Naive thymus-derived CD4-positive, alpha-beta T cell (primary cell): ENCODE measurements around the gene SMC2. TPM values are rescaled to one million over a fixed set of nuclear protein-coding genes. Genes with fewer than 3 reads are reported as not detected.

Source experiments
- ATAC-seq: fragments of 150-1000 bp; cut with Tn5 transposase; 2 replicates; pipeline ENCODE4 v1.10.0; 2021; ENCODE audit warnings: mild to moderate bottlenecking, moderate library complexity
- CTCF ChIA-PET: fragments of 350-600 bp; sonication (Branson Sonifier 250); formaldehyde crosslinking; loops from one replicate; lab custom pipeline; 2021; ENCODE audit warnings: antibody characterized with exemption; lab: Charles Lee
- POLR2A ChIA-PET: fragments of 350-600 bp; sonication (Branson Sonifier 250); formaldehyde crosslinking; loops from one replicate; lab custom pipeline; 2021; ENCODE audit warnings: antibody characterized with exemption, inconsistent platforms; lab: Charles Lee
- DNase-seq, 9 donors: peaks; one replicate each; pipeline versions ENCODE4 v3.0.0 to v3.0.0-alpha.2; 2020 to 2022; ENCODE audit warnings: mixed read lengths in 1 of 9
- H3K27ac ChIP-seq: one replicate; pipeline ENCODE4 v1.7.0; 2013; ENCODE audit warnings: mild to moderate bottlenecking, low read depth, low read length, moderate library complexity
- H3K27me3 ChIP-seq, 2 donors: one replicate each; pipeline ENCODE4 v1.7.0; 2013; ENCODE audit warnings: low read length in 2 of 2, mild to moderate bottlenecking in 2 of 2, moderate library complexity in 2 of 2; ENCODE audit not compliant: control insufficient read depth in 2 of 2, insufficient read depth in 2 of 2
- H3K36me3 ChIP-seq, 3 experiments: 1 replicate in 2 of 3; 2 replicates in 1 of 3; pipeline ENCODE4 v1.7.0; 2013; ENCODE audit warnings: low read length in 3 of 3, mild to moderate bottlenecking in 3 of 3, moderate library complexity in 1 of 3; ENCODE audit not compliant: insufficient read depth in 3 of 3, control insufficient read depth in 2 of 3
- H3K4me1 ChIP-seq, 2 donors: one replicate each; pipeline ENCODE4 v1.7.0; 2013; ENCODE audit warnings: low read length in 2 of 2, mild to moderate bottlenecking in 2 of 2, moderate library complexity in 1 of 2; ENCODE audit not compliant: control insufficient read depth in 2 of 2, insufficient read depth in 2 of 2
- H3K4me3 ChIP-seq: 2 replicates; pipeline ENCODE4 v1.7.0; 2013; ENCODE audit warnings: mild to moderate bottlenecking, low read length
- H3K9me3 ChIP-seq, 3 experiments: 1 replicate in 2 of 3; 2 replicates in 1 of 3; pipeline ENCODE4 v1.7.0; 2013; ENCODE audit warnings: low read length in 3 of 3; ENCODE audit not compliant: control insufficient read depth in 2 of 3
- H3K27ac Mint-ChIP-seq, 9 donors: one replicate each; pipeline ENCODE4 v1.8.0; 2020 to 2022; ENCODE audit warnings: mixed read lengths in 9 of 9, mild to moderate bottlenecking in 8 of 9, moderate library complexity in 5 of 9, inconsistent platforms in 2 of 9
- H3K27me3 Mint-ChIP-seq, 5 donors: one replicate each; pipeline ENCODE4 v1.8.0; 2021 to 2022; ENCODE audit warnings: mixed read lengths in 5 of 5, mild to moderate bottlenecking in 1 of 5
- H3K36me3 Mint-ChIP-seq, 5 donors: one replicate each; pipeline ENCODE4 v1.8.0; 2020 to 2022; ENCODE audit warnings: mixed read lengths in 5 of 5, mild to moderate bottlenecking in 3 of 5, inconsistent platforms in 1 of 5
- H3K4me1 Mint-ChIP-seq, 7 donors: one replicate each; pipeline ENCODE4 v1.8.0; 2020 to 2022; ENCODE audit warnings: mixed read lengths in 7 of 7, mild to moderate bottlenecking in 3 of 7, inconsistent platforms in 1 of 7
- H3K4me3 Mint-ChIP-seq, 10 donors: one replicate each; pipeline ENCODE4 v1.8.0; 2020 to 2022; ENCODE audit warnings: mild to moderate bottlenecking in 10 of 10, mixed read lengths in 10 of 10, moderate library complexity in 6 of 10, inconsistent platforms in 2 of 10
- H3K9me3 Mint-ChIP-seq, 11 donors: one replicate each; pipeline ENCODE4 v1.8.0; 2020 to 2022; ENCODE audit warnings: mixed read lengths in 11 of 11, mild to moderate bottlenecking in 4 of 11, inconsistent platforms in 1 of 11, moderate library complexity in 1 of 11
- intact Hi-C, 2 donors: fragments of 100-400 bp; cut with micrococcal nuclease; formaldehyde crosslinking; loops; one replicate each; pipeline ENCODE4 v1.15.1; 2023
- polyA plus RNA-seq, 2 donors: library from polyadenylated mRNA; unstranded; fragments of 300-500 nt; fragmentation: Illumina TruSeq; gene quantifications; one replicate each; pipeline ENCODE4 v1.2.3, GENCODE V29; 2021
- total RNA-seq, 6 experiments: library from RNA in 5 of 6; stranded (reverse) in 5 of 6; gene quantifications; 1 replicate in 5 of 6; 2 replicates in 1 of 6; pipeline ENCODE4 v1.2.3 and lab custom pipeline; 2021 to 2026

SMC2 gene
- total and polyA plus RNA-seq, 7 experiments from 2014 or later = 4.4 to 53.6 (median 11.3) TPM

DNA sequence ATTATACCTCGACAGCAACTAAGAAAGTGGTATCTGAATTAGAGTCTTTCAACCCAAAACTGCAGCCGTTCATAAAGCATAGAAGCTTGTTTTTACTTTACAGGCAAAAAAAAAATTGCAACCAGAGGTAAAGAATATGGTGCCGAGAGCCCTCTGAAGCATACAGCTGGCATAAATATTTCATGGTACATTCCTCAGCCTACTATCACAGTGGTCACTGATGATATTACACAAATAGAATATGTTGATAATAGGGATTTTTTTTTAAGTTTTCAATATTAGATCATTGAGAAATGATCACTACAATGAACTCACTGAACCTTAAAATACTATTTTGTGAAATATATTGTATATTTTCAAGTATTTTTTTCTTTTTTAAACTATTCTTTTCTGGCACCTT, 6.2 kb upstream of the SMC2 start:
- H3K4me1 ChIP-seq = peaks cover 1 to 6% of the 10 kb centered on the region in 2 donors
- DNase-seq (no peak), ATAC-seq (no peak)
- no peaks in the 10 kb centered on the region for H3K36me3 ChIP-seq
- ChIA-PET CTCF (no interaction called here), POLR2A (no interaction called here)
- H3K27me3 Mint-ChIP-seq = peaks cover 0 to 17% (median 9%) of the 10 kb centered on the region in 5 donors
- H3K4me3 Mint-ChIP-seq = no peak overlapping the region
- H3K4me3 ChIP-seq = no peak overlapping the region
- no peak overlapping the region for H3K27ac ChIP-seq
- H3K4me1 Mint-ChIP-seq = peaks cover 11 to 23% (median 17%) of the 10 kb centered on the region in 7 donors
- peaks cover 0 to 4% (median 0%) of the 10 kb centered on the region in 5 donors for H3K36me3 Mint-ChIP-seq
- no peaks in the 10 kb centered on the region for H3K27me3 ChIP-seq
- H3K27ac Mint-ChIP-seq = no peak overlapping the region
- H3K9me3 Mint-ChIP-seq = no peaks in the 10 kb centered on the region
- intact Hi-C loops = no loop called here
- H3K9me3 ChIP-seq = no peaks in the 10 kb centered on the region

DNA sequence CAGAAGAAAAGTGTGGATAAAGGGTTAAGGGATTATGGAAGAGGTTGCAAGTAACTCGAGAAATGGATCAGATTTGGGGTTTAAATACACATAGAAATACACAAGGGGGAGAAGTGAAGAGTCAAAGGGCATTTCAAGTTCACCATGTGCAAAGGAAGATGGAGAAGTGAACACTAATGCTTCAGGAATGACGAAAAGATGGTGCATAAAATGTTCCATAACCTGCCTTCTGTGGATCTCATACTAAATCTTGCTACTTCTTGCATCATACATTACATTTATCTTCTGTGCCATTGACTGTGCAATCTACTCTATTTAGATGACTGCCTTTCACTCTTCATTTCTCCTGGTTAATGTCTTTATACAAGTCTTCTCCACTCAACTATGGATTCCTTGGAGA, 5.7 kb upstream of the SMC2 start:
- H3K27me3 Mint-ChIP-seq = peaks cover 0 to 17% (median 7%) of the 10 kb centered on the region in 5 donors
- H3K4me3 Mint-ChIP-seq = no peak overlapping the region

DNA sequence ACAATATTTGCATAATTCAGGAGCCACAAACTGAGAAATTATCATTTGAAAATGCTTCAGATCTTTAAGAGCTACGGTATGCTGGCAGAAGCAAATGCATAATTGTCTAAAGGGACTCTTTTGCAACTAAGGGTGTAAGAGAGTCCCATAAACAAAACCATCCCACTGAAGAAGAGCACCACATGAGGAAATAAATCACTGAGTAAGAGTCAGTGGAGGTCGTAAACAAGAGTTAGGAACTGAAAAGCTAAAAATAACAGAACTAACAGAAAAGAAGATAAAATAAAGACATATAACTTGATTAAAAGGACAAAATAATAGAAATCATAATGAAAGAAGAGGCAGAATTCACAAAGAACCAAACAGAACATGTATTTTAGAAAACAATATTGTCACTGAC, 3.5 kb upstream of the SMC2 start:
- ChIA-PET POLR2A (no interaction called here), CTCF (no interaction called here)
- Mint-ChIP-seq H3K27me3 (peaks cover 0 to 17% (median 6%) of the 10 kb centered on the region in 5 donors), H3K4me1 (peaks cover 17 to 47% (median 37%) of the 10 kb centered on the region in 7 donors), H3K9me3 (no peaks in the 10 kb centered on the region), H3K36me3 (no peaks in the 10 kb centered on the region), H3K4me3 (no peak overlapping the region), H3K27ac (peak overlapping the region in 3 of 9 donors; percentile 11 to 44 (median 17))
- Histone ChIP-seq H3K27me3 (no peaks in the 10 kb centered on the region), H3K4me3 (no peak overlapping the region), H3K4me1 (peaks cover 11 to 17% of the 10 kb centered on the region in 2 donors), H3K36me3 (no peaks in the 10 kb centered on the region), H3K9me3 (no peaks in the 10 kb centered on the region), H3K27ac (no peak overlapping the region)
- intact Hi-C loops = loop anchor here (5.0 to 10.0 kb wide), 9 partner anchors 63 to 1607 kb away; partner anchors contain the start of genes FSD1L (in 2 of the 2), FKTN (in 1 of the 2) and NIPSNAP3B (in 1 of the 2)
- ATAC-seq (no peak), DNase-seq (no peak)

More for the DNA sequence above, 5.7 kb upstream of the SMC2 start:
- no peak overlapping the region for H3K4me3 ChIP-seq
- POLR2A ChIA-PET = no interaction called here
- H3K9me3 ChIP-seq = no peaks in the 10 kb centered on the region
- intact Hi-C loops = no loop called here
- no peaks in the 10 kb centered on the region for H3K9me3 Mint-ChIP-seq
- no peaks in the 10 kb centered on the region for H3K36me3 ChIP-seq
- no peaks in the 10 kb centered on the region for H3K27me3 ChIP-seq
- CTCF ChIA-PET = no interaction called here
- no peak overlapping the region for H3K27ac ChIP-seq
- peaks cover 0 to 1% (median 0%) of the 10 kb centered on the region in 5 donors for H3K36me3 Mint-ChIP-seq
- H3K27ac Mint-ChIP-seq = no peak overlapping the region
- H3K4me1 ChIP-seq = peaks cover 6 to 9% of the 10 kb centered on the region in 2 donors
- DNase-seq (no peak), ATAC-seq (no peak)
- peaks cover 11 to 27% (median 21%) of the 10 kb centered on the region in 7 donors for H3K4me1 Mint-ChIP-seq

DNA sequence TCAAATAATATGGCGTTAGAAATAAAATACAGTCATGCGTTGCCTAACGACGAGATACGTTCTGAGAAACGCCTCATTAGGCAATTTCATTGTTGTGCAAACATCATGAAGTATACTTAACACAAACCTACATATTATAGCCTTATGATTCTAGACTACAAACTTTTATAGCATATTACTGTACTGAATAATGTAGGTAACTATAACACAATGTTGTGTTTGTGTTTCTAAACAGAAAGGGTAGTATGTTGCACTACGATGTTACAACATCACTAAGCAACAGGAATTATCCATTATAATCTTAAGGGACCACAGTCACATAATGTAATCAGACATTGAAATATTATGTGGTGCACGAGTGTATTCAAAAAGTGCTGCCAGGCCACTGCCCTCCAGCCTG, 3.0 kb upstream of the SMC2 start:
- peak overlapping the region in 1 of 10 donors; percentile 100 for H3K4me3 Mint-ChIP-seq
- Histone ChIP-seq H3K27me3 (no peaks in the 10 kb centered on the region), H3K9me3 (no peaks in the 10 kb centered on the region), H3K4me3 (no peak overlapping the region), H3K4me1 (peaks cover 11 to 17% of the 10 kb centered on the region in 2 donors), H3K27ac (no peak overlapping the region), H3K36me3 (no peaks in the 10 kb centered on the region)
- ChIA-PET POLR2A (no interaction called here), CTCF (no interaction called here)
- DNase-seq = no peak
- H3K9me3 Mint-ChIP-seq = no peaks in the 10 kb centered on the region
- H3K27me3 Mint-ChIP-seq = peaks cover 0 to 15% (median 6%) of the 10 kb centered on the region in 5 donors
- intact Hi-C loops = loop anchor here (5.0 to 10.0 kb wide), 9 partner anchors 64 to 1606 kb away; partner anchors contain the start of genes FSD1L (in 2 of the 2), FKTN (in 1 of the 2) and NIPSNAP3B (in 1 of the 2)
- no peaks in the 10 kb centered on the region for H3K36me3 Mint-ChIP-seq
- ATAC-seq = no peak
- H3K27ac Mint-ChIP-seq = peak overlapping the region in 3 of 9 donors; percentile 29 to 46 (median 38)
- peaks cover 17 to 52% (median 41%) of the 10 kb centered on the region in 7 donors for H3K4me1 Mint-ChIP-seq

DNA sequence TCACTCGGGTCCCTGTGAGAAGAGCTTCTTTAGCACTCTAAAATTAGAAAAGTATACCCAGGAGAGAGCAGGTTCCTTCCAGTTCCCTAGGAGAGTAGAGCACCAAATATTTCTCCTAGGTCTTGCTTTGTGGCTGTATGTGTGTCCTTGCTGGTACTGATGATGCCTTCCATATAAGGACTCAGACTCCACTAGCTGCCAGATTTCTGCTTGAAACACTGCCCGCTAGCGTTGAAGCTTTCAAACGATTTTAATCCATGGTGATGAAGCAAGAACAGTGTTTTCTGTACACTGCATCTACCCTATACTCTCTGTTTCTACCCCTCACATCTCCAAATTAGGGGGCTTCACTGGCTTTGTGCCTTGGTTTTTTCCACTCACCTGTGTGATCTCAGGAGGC, 2.4 kb upstream of the SMC2 start:
- H3K36me3 Mint-ChIP-seq = peaks cover 0 to 4% (median 0%) of the 10 kb centered on the region in 5 donors
- no peak overlapping the region for H3K27ac ChIP-seq
- ChIA-PET POLR2A (no interaction called here), CTCF (no interaction called here)
- intact Hi-C loops = loop anchor here (5.0 to 10.0 kb wide), 9 partner anchors 64 to 1606 kb away; partner anchors contain the start of genes FSD1L (in 2 of the 2), FKTN (in 1 of the 2) and NIPSNAP3B (in 1 of the 2)
- DNase-seq (peak in 1 of 9 donors; percentile 7), ATAC-seq (no peak)
- peak overlapping the region in 7 of 9 donors; percentile 27 to 73 (median 46) for H3K27ac Mint-ChIP-seq
- no peaks in the 10 kb centered on the region for H3K9me3 ChIP-seq
- no peaks in the 10 kb centered on the region for H3K36me3 ChIP-seq
- H3K27me3 Mint-ChIP-seq = peaks cover 0 to 14% (median 6%) of the 10 kb centered on the region in 5 donors
- peaks cover 17 to 56% (median 42%) of the 10 kb centered on the region in 7 donors for H3K4me1 Mint-ChIP-seq
- peaks cover 11 to 17% of the 10 kb centered on the region in 2 donors for H3K4me1 ChIP-seq
- no peak overlapping the region for H3K4me3 ChIP-seq
- no peaks in the 10 kb centered on the region for H3K9me3 Mint-ChIP-seq
- no peaks in the 10 kb centered on the region for H3K27me3 ChIP-seq
- H3K4me3 Mint-ChIP-seq = peak overlapping the region in 8 of 10 donors; percentile 2 to 100 (median 20)

DNA sequence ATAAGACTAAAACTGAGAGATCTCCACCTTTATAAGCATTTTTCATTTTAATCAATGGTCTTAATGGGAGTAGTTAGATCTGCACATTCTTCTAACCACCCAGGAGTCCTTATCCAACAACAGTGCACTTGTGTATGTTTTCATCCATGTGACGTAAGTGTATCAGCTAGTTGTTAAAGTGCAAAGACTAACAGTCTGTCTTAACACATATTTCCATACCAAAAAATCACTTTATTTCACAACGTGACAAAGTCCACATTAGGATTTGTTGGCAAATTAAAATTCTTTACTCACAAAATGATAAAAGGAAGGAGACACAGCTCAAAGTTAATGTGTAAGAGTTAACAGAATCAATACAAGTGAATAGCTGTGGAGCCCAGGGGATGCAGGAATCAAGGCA, 1.9 kb upstream of the SMC2 start:
- Mint-ChIP-seq H3K27ac (peak overlapping the region in 6 of 9 donors; percentile 29 to 100 (median 68)), H3K27me3 (peaks cover 0 to 11% (median under 1%) of the 10 kb centered on the region in 5 donors), H3K4me3 (peak overlapping the region in 8 of 10 donors; percentile 14 to 100 (median 96)), H3K36me3 (peaks cover 0 to 6% (median 0%) of the 10 kb centered on the region in 5 donors), H3K9me3 (no peaks in the 10 kb centered on the region), H3K4me1 (peaks cover 17 to 58% (median 44%) of the 10 kb centered on the region in 7 donors)
- Histone ChIP-seq H3K4me3 (no peak overlapping the region), H3K9me3 (no peaks in the 10 kb centered on the region), H3K27ac (no peak overlapping the region), H3K36me3 (no peaks in the 10 kb centered on the region), H3K4me1 (peaks cover 11 to 17% of the 10 kb centered on the region in 2 donors), H3K27me3 (no peaks in the 10 kb centered on the region)
- no peak for DNase-seq
- no peak for ATAC-seq
- CTCF ChIA-PET = no interaction called here
- intact Hi-C loops = loop anchor here (5.0 to 10.0 kb wide), 9 partner anchors 65 to 1605 kb away; partner anchors contain the start of genes FSD1L (in 2 of the 2), FKTN (in 1 of the 2) and NIPSNAP3B (in 1 of the 2)
- POLR2A ChIA-PET = no interaction called here
